ENCODE results near the gene ACADM. TPM values are rescaled to one million over a fixed set of nuclear protein-coding genes. Genes with fewer than 3 reads are reported as not detected.
"Not testable (repeated sequence)": the region's sequence is repeated elsewhere in the genome, so short reads cannot be mapped to it uniquely, and the experiment has no call there.

Gene ACADM
- total RNA-seq, 1 experiment from 2014 or later, result 65.1 TPM

DNA sequence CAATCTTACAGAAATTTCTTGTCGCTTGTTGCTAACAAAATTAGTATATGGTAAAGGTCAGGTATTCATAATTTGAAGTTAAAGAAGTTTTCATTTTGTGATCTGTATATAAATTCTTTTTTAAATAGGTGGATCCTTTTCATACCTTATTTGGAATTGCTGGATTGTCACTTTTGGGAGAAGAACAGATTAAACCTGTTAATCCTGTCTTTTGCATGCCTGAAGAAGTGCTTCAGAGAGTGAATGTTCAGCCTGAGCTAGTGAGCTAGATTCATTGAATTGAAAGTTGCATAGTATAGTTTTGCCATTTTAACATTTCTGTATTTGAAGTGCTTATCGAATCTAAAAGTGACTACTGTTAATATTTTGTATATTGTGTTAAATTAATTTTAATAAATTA, 69.9 kb downstream of the ACADM start:
- no peak for DNase-seq (ENCODE audit: low read depth)

DNA sequence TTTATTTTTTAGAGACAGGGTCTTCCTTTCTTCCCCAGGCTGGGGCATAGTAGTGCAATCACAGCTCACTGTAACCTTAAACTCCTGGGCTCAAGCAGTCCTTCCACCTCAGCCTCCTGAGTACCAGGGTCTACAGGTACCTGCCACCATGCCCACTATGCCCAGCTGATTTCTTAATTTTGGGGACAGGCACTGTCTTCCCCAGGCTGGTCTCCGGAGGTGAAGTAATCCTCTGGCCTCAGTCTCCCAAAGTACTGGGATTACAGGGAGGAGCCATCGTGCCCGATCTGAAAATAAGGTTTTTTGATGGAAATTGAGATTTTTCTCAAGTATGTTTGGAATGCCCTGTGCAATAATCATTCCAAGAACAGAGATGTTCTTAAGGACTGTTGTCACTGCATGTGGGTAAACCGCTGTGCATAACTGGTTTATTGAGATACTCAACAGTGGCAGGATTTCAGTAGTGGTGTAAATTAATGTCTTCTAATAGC, 71.2 kb downstream of the ACADM start:
- peak; percentile 10 for DNase-seq (ENCODE audit: low read depth)

GRCh38 chr1:75796376-75797272, 72.1 kb downstream of the ACADM start, which contains the start of gene MSH4:
TSS of gene MSH4 (plus strand) at chr1:75796882. CDS start at chr1:75796986, 104 bp downstream.
- DNase-seq (ENCODE audit: low read depth), result peak; percentile 21

DNA sequence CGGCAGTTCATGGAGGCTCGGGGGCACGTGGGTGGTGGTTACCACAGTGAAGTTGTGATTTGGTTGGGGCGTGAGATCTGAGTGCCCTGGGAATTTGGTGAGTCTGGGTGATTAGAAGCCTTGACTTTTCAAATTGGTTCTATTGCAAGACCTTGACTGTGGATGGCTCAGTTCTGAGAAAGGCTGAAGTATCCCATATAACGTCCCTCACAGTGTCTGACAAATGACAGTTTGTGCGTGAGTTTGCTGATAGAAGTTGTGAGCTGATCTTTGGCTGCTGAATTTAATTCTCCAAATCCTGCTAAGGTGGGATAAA, 72.7 kb downstream of the ACADM start:
- DNase-seq (ENCODE audit: low read depth), result peak; percentile 9

GRCh38 chr1:75797606-75798216, 73.2 kb downstream of the ACADM start:
- DNase-seq (ENCODE audit: low read depth), result no peak

DNA sequence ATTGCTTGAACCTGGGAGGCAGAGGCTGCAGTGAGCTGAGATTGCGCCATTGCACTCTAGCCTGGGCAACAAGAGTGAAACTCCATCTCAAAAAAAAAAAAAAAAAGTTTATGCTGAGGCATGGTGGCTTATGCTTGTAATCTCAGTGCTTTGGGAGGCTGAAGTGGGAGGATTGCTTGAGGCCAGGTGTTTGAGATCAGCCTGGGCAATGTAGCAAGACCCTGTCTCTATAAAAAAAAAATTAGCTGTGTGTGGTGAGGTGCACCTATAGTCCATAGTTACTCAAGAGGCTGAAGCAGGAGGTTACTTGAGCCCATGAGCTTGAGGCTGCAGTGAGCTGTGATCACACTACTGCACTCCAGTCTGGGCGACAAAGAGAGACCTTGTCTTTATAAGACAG, 77.0 kb downstream of the ACADM start:
- DNase-seq (ENCODE audit: low read depth), result not testable (repeated sequence)

- no peak for DNase-seq (ENCODE audit: low read depth)
These were observed 84.4 kb downstream of the ACADM start for GRCh38 chr1:75808921-75809320.

- not testable (repeated sequence) for DNase-seq (ENCODE audit: low read depth)
These were observed 85.6 kb downstream of the ACADM start for GRCh38 chr1:75810113-75810512.

- DNase-seq (ENCODE audit: low read depth), result peak; percentile 17
These were observed 86.9 kb downstream of the ACADM start for GRCh38 chr1:75811211-75811981.

DNA sequence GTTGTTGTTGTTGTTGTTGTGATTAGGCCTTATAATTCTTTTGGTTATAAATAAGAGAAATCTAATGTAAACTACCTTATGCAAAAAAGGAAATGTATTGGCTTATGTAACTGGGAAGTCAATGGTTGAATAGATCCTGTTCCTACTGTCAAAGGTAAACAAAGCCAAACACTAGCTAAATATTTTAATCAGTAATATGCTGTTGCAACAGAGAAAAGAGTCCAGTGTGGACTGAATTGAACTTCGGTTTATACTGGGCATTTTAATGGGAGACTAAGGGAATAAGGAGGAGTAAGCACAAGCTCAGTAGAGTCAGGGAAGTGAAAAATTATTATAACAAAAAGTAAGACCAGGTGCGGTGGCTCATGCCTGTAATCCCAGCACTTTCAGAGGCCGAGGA, 87.6 kb downstream of the ACADM start:
- DNase-seq (ENCODE audit: low read depth), result no peak

Other genes with a start within 250 kb of the ACADM start
- 0.12 TPM in 1 of 2 replicates, not detected in the other for gene SLC44A5, start 113.6 kb upstream of the ACADM start, total RNA-seq (2014; rRNA removed; shearing (Covaris generic))
- gene RABGGTB, start 61.5 kb downstream of the ACADM start, total RNA-seq (2014; rRNA removed; shearing (Covaris generic)), result 49.8 and 67.4 TPM in 2 replicates
- gene MSH4, start 72.2 kb downstream of the ACADM start, total RNA-seq (2014; rRNA removed; shearing (Covaris generic)), result not detected in 2 replicates
- gene ASB17, start 207.7 kb downstream of the ACADM start, total RNA-seq (2014; rRNA removed; shearing (Covaris generic)), result not detected in 2 replicates

Data from M059J (cell line).